HepG2 (cell line): ENCODE results near the gene BIVM. TPM values are rescaled to one million over a fixed set of nuclear protein-coding genes. Genes with fewer than 3 reads are reported as not detected.

Experiments
- ARID3A ChIP-seq: IDR thresholded peaks from 2 replicates; pipeline ENCODE4 v1.6.1; 2012; ENCODE audit warnings: low read depth, low read length, improper control_type of control experiment
- CERS6 ChIP-seq: sonication (generic); formaldehyde crosslinking; IDR thresholded peaks from 2 replicates; pipeline ENCODE4 v1.5.0; 2020; ENCODE audit warnings: missing genetic modification reagents
- MAFG ChIP-seq: sonication (generic); formaldehyde crosslinking; IDR thresholded peaks from 2 replicates; pipeline ENCODE4 v1.5.1; 2020; ENCODE audit warnings: mild to moderate bottlenecking, missing genetic modification reagents
- MLLT10 ChIP-seq: sonication (generic); formaldehyde crosslinking; IDR thresholded peaks from 2 replicates; pipeline ENCODE4 v1.4.0; 2020; ENCODE audit warnings: missing genetic modification reagents
- MLXIP ChIP-seq: sonication (generic); formaldehyde crosslinking; IDR thresholded peaks from 2 replicates; pipeline ENCODE4 v1.9.0; 2021; ENCODE audit warnings: missing genetic modification reagents, borderline replicate concordance
- RCOR2 ChIP-seq: IDR thresholded peaks from 2 replicates; pipeline ENCODE4 v1.6.1; 2016; ENCODE audit warnings: missing biosample characterization, missing genetic modification reagents
- REXO4 ChIP-seq: sonication (generic); formaldehyde crosslinking; IDR thresholded peaks from 2 replicates; pipeline ENCODE4 v1.8.0; 2022; ENCODE audit warnings: missing genetic modification reagents, mild to moderate bottlenecking, borderline replicate concordance
- RFX3 ChIP-seq: IDR thresholded peaks from 2 replicates; pipeline ENCODE4 v1.6.1; 2016; ENCODE audit warnings: missing biosample characterization, missing genetic modification reagents
- ZBTB46 ChIP-seq: sonication (generic); formaldehyde crosslinking; IDR thresholded peaks from 2 replicates; pipeline ENCODE4 v1.4.0; 2020; ENCODE audit warnings: mild to moderate bottlenecking, missing genetic modification reagents, borderline replicate concordance
- ZNF414 ChIP-seq: sonication (generic); formaldehyde crosslinking; IDR thresholded peaks from 2 replicates; pipeline ENCODE4 v1.5.0; 2020; ENCODE audit warnings: missing genetic modification reagents
- ZNF652 ChIP-seq: IDR thresholded peaks from 2 replicates; pipeline ENCODE4 v1.6.1; 2016; ENCODE audit warnings: low read depth, borderline replicate concordance
- polyA plus RNA-seq, 8 experiments: library from polyadenylated mRNA; depleted of rRNA in 3 of 8; stranded (reverse) in 7 of 8; unstranded in 1 of 8; fragments of >200 nt; fragmentation: Illumina TruSeq in 4 of 8; extraction: Trizol in 4 of 8; gene quantifications; 2 replicates each; pipeline versions ENCODE4 v1.2.1 to v1.2.3, GENCODE V29; 2011 to 2016; ENCODE audit warnings: low read depth in 4 of 8, missing spikeins in 1 of 8, mixed read lengths in 1 of 8; ENCODE audit not compliant: insufficient read depth in 1 of 8
- total RNA-seq, 5 experiments: library from RNA; depleted of rRNA; stranded (reverse); fragments of >200 nt; fragmentation: Illumina TruSeq; extraction: Trizol; gene quantifications; 2 replicates each; pipeline ENCODE4 v1.2.3, GENCODE V29; 2016; ENCODE audit warnings: low read depth in 1 of 5
- TF ChIP-seq, protein P1 (sequence below): sonication (generic); formaldehyde crosslinking; IDR thresholded peaks from 2 replicates; pipeline ENCODE4 v1.4.0; 2020; ENCODE audit warnings: missing genetic modification reagents
- TF ChIP-seq, protein P2 (sequence below): sonication (generic); formaldehyde crosslinking; IDR thresholded peaks from 2 replicates; pipeline ENCODE4 v1.8.1; 2023; ENCODE audit warnings: mild to moderate bottlenecking, missing genetic modification reagents
- TF ChIP-seq, protein P3 (sequence below): IDR thresholded peaks from 2 replicates; pipeline ENCODE4 v1.6.1; 2016; ENCODE audit warnings: low read depth, control low read depth

BIVM gene
- total and polyA plus RNA-seq, 2 of the 13 experiments (the other 11 are each of a cell fraction or from before 2014, with no cell fraction given): 10.4 to 15.8 TPM

DNA sequence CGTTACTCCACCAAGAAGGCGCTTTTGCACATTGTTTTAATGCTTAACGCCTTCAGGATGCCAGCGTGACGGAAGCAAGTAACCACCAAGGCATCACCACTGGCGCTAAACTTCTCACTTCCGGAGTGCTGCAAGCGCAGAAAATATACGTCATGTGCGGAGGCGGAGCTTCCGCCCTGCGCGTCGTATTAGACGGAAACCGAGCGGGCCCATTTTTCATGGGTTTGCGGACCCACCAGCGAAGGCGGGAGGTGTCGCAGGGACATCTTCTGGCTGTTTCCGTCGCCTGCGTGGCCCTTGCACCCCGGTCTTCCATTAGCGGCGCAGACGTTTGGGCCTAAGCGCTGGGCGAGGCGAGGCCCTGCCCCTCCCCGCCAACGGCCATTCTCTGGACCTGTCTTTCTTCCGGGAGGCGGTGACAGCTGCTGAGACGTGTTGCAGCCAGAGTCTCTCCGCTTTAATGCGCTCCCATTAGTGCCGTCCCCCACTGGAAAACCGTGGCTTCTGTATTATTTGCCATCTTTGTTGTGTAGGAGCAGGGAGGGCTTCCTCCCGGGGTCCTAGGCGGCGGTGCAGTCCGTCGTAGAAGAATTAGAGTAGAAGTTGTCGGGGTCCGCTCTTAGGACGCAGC, 46.8 kb downstream of the BIVM start, which contains the start of gene ERCC5 (continued):
- TF ChIP-seq ARID3A (no peak), MLXIP (no peak; the same call in 1 of the 2 replicates), RCOR2 (CRISPR knock-in tag) (no peak), MLLT10 (no peak), REXO4 (CRISPR knock-in tag) (no peak), RFX3 (CRISPR knock-in tag) (no peak), MAFG (CRISPR knock-in tag) (no peak), ZNF414 (CRISPR knock-in tag) (peak; percentile 92), CERS6 (CRISPR knock-in tag) (no peak; the same call in 1 of the 2 replicates), ZBTB46 (no peak), ZNF652 (CRISPR knock-in tag) (0 out of 2 replicates have a peak, but pooled peaks have one; percentile 20)
- TF ChIP-seq, protein P1, sequence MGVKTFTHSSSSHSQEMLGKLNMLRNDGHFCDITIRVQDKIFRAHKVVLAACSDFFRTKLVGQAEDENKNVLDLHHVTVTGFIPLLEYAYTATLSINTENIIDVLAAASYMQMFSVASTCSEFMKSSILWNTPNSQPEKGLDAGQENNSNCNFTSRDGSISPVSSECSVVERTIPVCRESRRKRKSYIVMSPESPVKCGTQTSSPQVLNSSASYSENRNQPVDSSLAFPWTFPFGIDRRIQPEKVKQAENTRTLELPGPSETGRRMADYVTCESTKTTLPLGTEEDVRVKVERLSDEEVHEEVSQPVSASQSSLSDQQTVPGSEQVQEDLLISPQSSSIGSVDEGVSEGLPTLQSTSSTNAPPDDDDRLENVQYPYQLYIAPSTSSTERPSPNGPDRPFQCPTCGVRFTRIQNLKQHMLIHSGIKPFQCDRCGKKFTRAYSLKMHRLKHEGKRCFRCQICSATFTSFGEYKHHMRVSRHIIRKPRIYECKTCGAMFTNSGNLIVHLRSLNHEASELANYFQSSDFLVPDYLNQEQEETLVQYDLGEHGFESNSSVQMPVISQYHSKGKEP (CRISPR knock-in tag): no peak
- TF ChIP-seq, protein P2, sequence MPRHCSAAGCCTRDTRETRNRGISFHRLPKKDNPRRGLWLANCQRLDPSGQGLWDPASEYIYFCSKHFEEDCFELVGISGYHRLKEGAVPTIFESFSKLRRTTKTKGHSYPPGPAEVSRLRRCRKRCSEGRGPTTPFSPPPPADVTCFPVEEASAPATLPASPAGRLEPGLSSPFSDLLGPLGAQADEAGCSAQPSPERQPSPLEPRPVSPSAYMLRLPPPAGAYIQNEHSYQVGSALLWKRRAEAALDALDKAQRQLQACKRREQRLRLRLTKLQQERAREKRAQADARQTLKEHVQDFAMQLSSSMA (CRISPR knock-in tag): peak; percentile 96
- TF ChIP-seq, protein P3, sequence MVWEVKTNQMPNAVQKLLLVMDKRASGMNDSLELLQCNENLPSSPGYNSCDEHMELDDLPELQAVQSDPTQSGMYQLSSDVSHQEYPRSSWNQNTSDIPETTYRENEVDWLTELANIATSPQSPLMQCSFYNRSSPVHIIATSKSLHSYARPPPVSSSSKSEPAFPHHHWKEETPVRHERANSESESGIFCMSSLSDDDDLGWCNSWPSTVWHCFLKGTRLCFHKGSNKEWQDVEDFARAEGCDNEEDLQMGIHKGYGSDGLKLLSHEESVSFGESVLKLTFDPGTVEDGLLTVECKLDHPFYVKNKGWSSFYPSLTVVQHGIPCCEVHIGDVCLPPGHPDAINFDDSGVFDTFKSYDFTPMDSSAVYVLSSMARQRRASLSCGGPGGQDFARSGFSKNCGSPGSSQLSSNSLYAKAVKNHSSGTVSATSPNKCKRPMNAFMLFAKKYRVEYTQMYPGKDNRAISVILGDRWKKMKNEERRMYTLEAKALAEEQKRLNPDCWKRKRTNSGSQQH (CRISPR knock-in tag): peak; percentile 78
